Esophagus (tissue), 2 donors: ENCODE data around the gene MRTFB. TPM values are rescaled to one million over a fixed set of nuclear protein-coding genes. Genes with fewer than 3 reads are reported as not detected.

ENCODE experiments used
- H3K27ac ChIP-seq, 2 donors: one replicate each; pipeline ENCODE4 v1.5.1; 2013; ENCODE audit warnings: low read depth in 2 of 2, mild to moderate bottlenecking in 2 of 2, inconsistent platforms in 1 of 2, low read length in 1 of 2, moderate library complexity in 1 of 2
- H3K27me3 ChIP-seq, 2 donors: one replicate each; pipeline ENCODE4 v1.6.1; 2013; ENCODE audit warnings: low read length in 2 of 2, control low read depth in 1 of 2, mild to moderate bottlenecking in 1 of 2; ENCODE audit not compliant: insufficient read depth in 2 of 2, control insufficient read depth in 1 of 2
- H3K36me3 ChIP-seq, 2 donors: one replicate each; pipeline ENCODE4 v1.6.1; 2013; ENCODE audit warnings: low read length in 1 of 2; ENCODE audit not compliant: control insufficient read depth in 2 of 2, insufficient read depth in 2 of 2
- H3K4me1 ChIP-seq, 2 donors: one replicate each; pipeline ENCODE4 v1.6.1; 2013; ENCODE audit warnings: low read length in 1 of 2; ENCODE audit not compliant: control insufficient read depth in 2 of 2, insufficient read depth in 2 of 2
- H3K4me3 ChIP-seq, 2 donors: one replicate each; pipeline ENCODE4 v1.5.1; 2013; ENCODE audit warnings: low read length in 2 of 2, mild to moderate bottlenecking in 2 of 2, low read depth in 1 of 2, moderate library complexity in 1 of 2
- H3K9me3 ChIP-seq, 2 donors: one replicate each; pipeline ENCODE4 v1.6.1; 2013; ENCODE audit warnings: mild to moderate bottlenecking in 2 of 2, low read depth in 1 of 2, low read length in 1 of 2, moderate library complexity in 1 of 2; ENCODE audit not compliant: control insufficient read depth in 2 of 2, insufficient read depth in 1 of 2
- WGBS, 2 donors: extraction: QIAGEN DNeasy Blood & Tissue Kit; methylation state at CpG; one replicate each; pipeline ENCODE4 v1.1.7; 2013; 5-methylcytosine and 5-hydroxymethylcytosine counted together
- polyA plus RNA-seq, 2 donors: library from polyadenylated mRNA; stranded (reverse); fragments of 200-250 nt; gene quantifications; one replicate each; pipeline ENCODE4 v1.2.3, GENCODE V29; 2013
- donor health status: healthy with polysubstance abuse.
- donor health status: Bipolar disorder and iron deficiency.

Gene MRTFB
- polyA plus RNA-seq, 2 donors, result 5.4 to 7.1 TPM

GRCh38 chr16:14186795-14187221 lies 115.7 kb downstream of the MRTFB start:
- WGBS, 2 donors, result 61 to 76% methylated on average over 5 of the region's 5 CpGs
- H3K4me1 ChIP-seq, result no peaks in the 10 kb centered on the region
- no peaks in the 10 kb centered on the region for H3K27me3 ChIP-seq
- no peaks in the 10 kb centered on the region for H3K9me3 ChIP-seq
- H3K27ac ChIP-seq, result peak overlapping the region; percentile 71
- peak overlapping the region; percentile 12 to 40 for H3K4me3 ChIP-seq
- no peaks in the 10 kb centered on the region for H3K36me3 ChIP-seq

- WGBS, 2 donors, result 64 to 68% methylated on average over 10 of the region's 10 CpGs
- no peaks in the 10 kb centered on the region for H3K27me3 ChIP-seq
- H3K4me1 ChIP-seq, result no peaks in the 10 kb centered on the region
- H3K9me3 ChIP-seq, result no peaks in the 10 kb centered on the region
- H3K36me3 ChIP-seq, result no peaks in the 10 kb centered on the region
- no peak overlapping the region for H3K27ac ChIP-seq
- H3K4me3 ChIP-seq, result peak overlapping the region in 1 of 2 donors; percentile 40
Observed at GRCh38 chr16:14187517-14188338, 116.6 kb downstream of the MRTFB start.

DNA sequence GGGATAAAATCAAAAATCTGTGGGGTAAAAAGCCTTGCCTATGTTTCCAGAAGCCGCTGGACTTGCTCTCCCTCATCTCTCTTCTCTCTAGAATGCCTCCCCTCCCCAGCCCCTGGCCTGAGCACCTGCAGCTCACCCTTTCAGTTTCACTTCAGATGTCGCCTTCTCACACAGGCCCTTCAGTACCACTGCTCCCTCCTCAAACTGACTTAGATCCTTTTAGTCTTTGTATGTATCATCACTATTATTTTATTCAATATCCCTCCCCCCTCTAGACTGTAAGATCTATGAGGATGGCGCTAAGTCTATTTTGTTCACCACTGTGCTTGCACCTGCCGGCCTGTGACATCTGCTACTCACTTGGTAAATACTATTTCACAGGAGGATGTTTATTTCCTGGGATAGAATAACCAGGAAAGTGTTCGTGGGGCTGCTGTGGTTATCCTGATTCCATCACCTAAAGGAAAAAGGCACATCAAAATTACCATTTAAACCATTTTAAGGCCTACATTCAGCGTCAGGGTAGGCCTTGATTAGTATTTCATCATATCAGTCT lies 122.3 kb downstream of the MRTFB start:
- H3K4me3 ChIP-seq, result no peak overlapping the region
- H3K27me3 ChIP-seq, result no peaks in the 10 kb centered on the region
- 69 to 79% methylated on average over 6 of the region's 6 CpGs for WGBS, 2 donors
- no peaks in the 10 kb centered on the region for H3K4me1 ChIP-seq
- H3K27ac ChIP-seq, result no peak overlapping the region
- no peaks in the 10 kb centered on the region for H3K9me3 ChIP-seq
- no peaks in the 10 kb centered on the region for H3K36me3 ChIP-seq

- no peaks in the 10 kb centered on the region for H3K9me3 ChIP-seq
- H3K27ac ChIP-seq, result no peak overlapping the region
- H3K27me3 ChIP-seq, result no peaks in the 10 kb centered on the region
- no peak overlapping the region for H3K4me3 ChIP-seq
- H3K4me1 ChIP-seq, result no peaks in the 10 kb centered on the region
- WGBS, 2 donors, result 86 to 87% methylated on average over 5 of the region's 5 CpGs
- no peaks in the 10 kb centered on the region for H3K36me3 ChIP-seq
Observed at GRCh38 chr16:14194721-14195120, 123.6 kb downstream of the MRTFB start.

DNA sequence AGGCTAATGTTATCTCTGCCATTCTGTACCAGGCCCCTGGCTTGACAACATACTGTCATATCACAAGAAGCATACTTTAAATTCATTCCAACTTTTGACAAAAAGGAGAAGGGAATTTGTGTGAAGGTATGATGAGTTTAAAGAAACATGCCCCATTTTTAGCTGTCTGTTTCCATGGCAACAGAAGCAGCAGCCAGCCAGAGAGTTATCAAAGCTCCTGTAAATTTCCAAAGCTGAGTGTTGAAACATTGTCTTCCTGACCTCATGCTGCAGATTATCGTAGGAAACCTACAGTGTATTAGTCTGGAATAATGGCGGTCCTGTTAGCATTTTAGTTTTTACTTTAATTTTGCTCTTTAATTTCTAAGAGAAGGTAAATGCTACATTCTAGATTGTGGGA lies 124.9 kb downstream of the MRTFB start:
- no peaks in the 10 kb centered on the region for H3K36me3 ChIP-seq
- H3K27me3 ChIP-seq, result no peaks in the 10 kb centered on the region
- WGBS, 2 donors, result 84 to 89% methylated on average over 2 of the region's 2 CpGs
- no peak overlapping the region for H3K27ac ChIP-seq
- H3K4me1 ChIP-seq, result no peaks in the 10 kb centered on the region
- H3K4me3 ChIP-seq, result no peak overlapping the region
- no peaks in the 10 kb centered on the region for H3K9me3 ChIP-seq

- H3K9me3 ChIP-seq, result no peaks in the 10 kb centered on the region
- no peaks in the 10 kb centered on the region for H3K4me1 ChIP-seq
- no peak overlapping the region for H3K4me3 ChIP-seq
- H3K36me3 ChIP-seq, result no peaks in the 10 kb centered on the region
- H3K27ac ChIP-seq, result no peak overlapping the region
- H3K27me3 ChIP-seq, result no peaks in the 10 kb centered on the region
Observed at GRCh38 chr16:14196539-14196938, 125.4 kb downstream of the MRTFB start.

DNA sequence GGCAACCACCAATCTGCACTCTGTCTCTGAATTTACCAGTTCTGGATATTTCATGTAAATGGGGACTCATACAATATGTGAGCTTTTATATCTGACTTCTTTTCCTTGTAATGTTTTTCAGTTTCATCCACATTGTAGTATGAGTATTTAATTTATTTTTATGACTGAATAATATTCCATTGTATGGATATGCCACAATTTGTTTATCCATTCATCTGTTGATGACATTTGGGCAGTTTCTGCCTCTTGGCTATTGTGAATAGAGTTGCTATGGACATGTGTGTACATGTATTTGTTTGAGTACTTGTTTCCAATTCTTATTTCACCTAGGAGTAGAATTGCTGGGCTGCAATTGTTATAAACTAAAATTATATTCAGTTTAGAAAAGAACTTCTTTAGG lies 126.9 kb downstream of the MRTFB start:
- Histone ChIP-seq H3K27me3 (no peaks in the 10 kb centered on the region), H3K36me3 (no peaks in the 10 kb centered on the region), H3K27ac (no peak overlapping the region)

GRCh38 chr16:14198572-14198971 lies 127.5 kb downstream of the MRTFB start:
- no peaks in the 10 kb centered on the region for H3K27me3 ChIP-seq
- 74 to 86% methylated on average over 1 of the region's 1 CpG for WGBS, 2 donors
- H3K4me3 ChIP-seq, result no peak overlapping the region
- no peak overlapping the region for H3K27ac ChIP-seq
- H3K36me3 ChIP-seq, result no peaks in the 10 kb centered on the region
- H3K9me3 ChIP-seq, result no peaks in the 10 kb centered on the region
- no peaks in the 10 kb centered on the region for H3K4me1 ChIP-seq

More for the DNA sequence above, 126.9 kb downstream of the MRTFB start:
- Histone ChIP-seq H3K4me1 (no peaks in the 10 kb centered on the region), H3K4me3 (no peak overlapping the region), H3K9me3 (no peaks in the 10 kb centered on the region)

GRCh38 chr16:14199199-14199598 lies 128.1 kb downstream of the MRTFB start:
- Histone ChIP-seq H3K36me3 (no peaks in the 10 kb centered on the region), H3K27me3 (no peaks in the 10 kb centered on the region), H3K9me3 (no peaks in the 10 kb centered on the region), H3K4me1 (no peaks in the 10 kb centered on the region), H3K4me3 (no peak overlapping the region), H3K27ac (no peak overlapping the region)
- WGBS, 2 donors, result 81 to 82% methylated on average over 4 of the region's 4 CpGs

DNA sequence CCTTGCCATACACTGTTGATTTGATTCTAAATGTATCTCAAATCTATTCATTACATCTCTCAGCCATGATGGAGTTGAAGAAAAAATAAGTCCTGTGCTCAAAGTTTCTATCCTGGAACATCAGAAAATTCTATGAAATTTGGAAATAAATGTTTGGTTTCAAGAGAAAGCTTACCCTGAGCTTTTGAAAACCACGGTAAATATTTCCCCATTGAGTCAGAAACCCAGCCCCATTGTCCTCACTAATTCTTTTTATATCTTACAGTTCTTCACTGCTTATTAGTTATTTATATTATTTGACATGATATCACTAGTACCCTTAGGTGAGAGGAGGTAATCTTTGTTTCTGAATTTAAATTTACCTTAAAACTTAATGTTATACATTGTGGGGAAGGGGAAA lies 128.5 kb downstream of the MRTFB start:
- no peaks in the 10 kb centered on the region for H3K27me3 ChIP-seq
- H3K9me3 ChIP-seq, result no peaks in the 10 kb centered on the region
- no peak overlapping the region for H3K27ac ChIP-seq
- no peaks in the 10 kb centered on the region for H3K4me1 ChIP-seq
- no peak overlapping the region for H3K4me3 ChIP-seq
- no peaks in the 10 kb centered on the region for H3K36me3 ChIP-seq
- WGBS, 2 donors, result 74 to 81% methylated on average over 1 of the region's 1 CpG
